GM12873 (cell line): ENCODE data around the gene ABLIM2.

ENCODE experiments used
- TF ChIP-seq, protein P1 (sequence below): IDR thresholded peaks from 2 replicates; pipeline ENCODE4 v1.5.1; 2012; ENCODE audit warnings: low read depth, mild to moderate bottlenecking, moderate library complexity, low read length, control low read depth; ENCODE audit not compliant: insufficient read depth; ENCODE audit errors: missing control alignments

The ABLIM2 gene

DNA sequence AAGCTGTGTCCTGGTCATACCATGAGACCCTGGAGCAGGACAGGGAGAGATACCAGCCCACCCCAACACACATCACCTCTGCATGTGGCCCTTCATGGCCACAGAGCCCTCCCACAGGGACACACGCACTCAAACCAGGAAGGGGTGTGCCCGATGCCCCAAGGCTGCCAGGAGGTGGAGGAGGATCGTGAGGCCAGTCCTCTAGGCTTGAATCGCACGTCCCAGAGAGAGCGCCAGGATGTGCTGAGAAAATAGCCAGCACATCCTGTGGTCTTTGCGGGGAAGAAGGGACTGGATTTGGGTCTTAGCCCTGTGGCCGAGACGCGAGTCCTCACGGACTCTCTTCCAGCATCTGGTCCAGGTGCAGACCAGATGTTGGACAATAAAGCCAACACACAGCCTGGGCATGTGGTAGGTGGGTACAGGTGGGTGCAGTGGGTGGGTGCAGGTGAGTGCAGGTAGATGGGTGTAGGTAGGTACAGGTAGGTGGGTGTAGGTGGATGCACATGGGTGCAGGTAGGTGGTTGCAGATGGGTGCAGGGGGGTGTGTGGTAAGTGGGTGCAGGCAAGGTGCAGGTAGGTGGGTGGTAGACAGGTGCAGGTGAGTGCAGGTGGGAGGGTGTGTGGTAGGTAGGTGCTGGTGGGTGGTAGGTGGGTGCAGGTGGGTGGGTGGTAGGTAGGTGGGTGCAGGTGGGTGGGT lies 124.6 kb downstream of the ABLIM2 start:
- TF ChIP-seq, protein P1, sequence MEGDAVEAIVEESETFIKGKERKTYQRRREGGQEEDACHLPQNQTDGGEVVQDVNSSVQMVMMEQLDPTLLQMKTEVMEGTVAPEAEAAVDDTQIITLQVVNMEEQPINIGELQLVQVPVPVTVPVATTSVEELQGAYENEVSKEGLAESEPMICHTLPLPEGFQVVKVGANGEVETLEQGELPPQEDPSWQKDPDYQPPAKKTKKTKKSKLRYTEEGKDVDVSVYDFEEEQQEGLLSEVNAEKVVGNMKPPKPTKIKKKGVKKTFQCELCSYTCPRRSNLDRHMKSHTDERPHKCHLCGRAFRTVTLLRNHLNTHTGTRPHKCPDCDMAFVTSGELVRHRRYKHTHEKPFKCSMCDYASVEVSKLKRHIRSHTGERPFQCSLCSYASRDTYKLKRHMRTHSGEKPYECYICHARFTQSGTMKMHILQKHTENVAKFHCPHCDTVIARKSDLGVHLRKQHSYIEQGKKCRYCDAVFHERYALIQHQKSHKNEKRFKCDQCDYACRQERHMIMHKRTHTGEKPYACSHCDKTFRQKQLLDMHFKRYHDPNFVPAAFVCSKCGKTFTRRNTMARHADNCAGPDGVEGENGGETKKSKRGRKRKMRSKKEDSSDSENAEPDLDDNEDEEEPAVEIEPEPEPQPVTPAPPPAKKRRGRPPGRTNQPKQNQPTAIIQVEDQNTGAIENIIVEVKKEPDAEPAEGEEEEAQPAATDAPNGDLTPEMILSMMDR = no peak

DNA sequence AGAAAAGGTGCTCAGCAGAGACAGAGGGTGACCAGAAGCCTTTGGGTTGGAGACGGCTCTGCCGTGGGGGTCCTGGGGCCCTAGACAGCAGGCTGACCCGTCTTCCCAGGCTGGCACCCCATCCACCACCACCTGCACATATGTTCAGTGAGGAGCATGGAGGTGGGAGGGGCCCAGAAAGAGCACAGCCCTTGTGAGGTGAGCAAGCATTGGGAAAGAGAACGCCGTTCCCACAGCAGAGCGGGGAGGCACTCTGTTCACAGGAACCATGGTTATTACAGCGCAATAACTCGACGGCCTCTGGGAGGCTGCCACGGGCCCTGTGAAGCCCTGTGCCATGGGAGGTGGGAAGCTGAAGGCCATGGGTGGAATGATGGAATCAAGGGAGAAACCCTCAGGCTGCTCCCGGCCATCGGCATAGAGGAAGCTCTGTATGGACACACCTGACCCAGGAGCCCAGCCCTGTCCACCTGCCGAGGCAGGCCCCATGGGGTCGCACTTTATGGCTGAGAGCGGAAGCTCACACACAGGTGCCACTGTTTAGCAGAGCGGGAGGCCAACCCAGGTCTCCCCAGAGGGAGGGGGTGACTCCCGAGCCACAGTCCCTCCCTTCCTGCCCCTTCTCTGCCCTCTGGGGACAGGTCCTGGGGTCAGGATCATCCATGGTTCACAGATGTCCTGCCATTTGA lies 125.4 kb downstream of the ABLIM2 start:
- TF ChIP-seq, protein P1 = no peak

DNA sequence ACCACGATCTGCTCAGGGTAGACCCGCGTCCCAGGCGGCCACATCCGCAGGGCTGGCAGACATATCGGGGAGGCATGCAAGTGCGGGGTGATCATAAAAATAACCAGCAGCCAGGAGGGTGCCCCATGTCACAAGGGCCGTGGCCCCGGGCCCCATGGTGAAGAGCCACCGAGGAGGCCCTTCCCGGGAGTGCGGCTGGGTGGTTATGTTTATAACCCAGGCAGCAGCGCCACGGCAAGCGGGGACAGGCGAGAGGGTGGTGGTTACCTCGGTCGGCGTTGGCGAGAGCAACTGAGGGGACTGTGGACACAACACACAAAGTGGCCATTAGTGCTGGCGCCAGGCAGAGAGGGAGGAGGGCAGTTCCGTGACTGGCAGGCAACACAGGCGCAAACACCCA lies 126.2 kb downstream of the ABLIM2 start:
- TF ChIP-seq, protein P1 = no peak

DNA sequence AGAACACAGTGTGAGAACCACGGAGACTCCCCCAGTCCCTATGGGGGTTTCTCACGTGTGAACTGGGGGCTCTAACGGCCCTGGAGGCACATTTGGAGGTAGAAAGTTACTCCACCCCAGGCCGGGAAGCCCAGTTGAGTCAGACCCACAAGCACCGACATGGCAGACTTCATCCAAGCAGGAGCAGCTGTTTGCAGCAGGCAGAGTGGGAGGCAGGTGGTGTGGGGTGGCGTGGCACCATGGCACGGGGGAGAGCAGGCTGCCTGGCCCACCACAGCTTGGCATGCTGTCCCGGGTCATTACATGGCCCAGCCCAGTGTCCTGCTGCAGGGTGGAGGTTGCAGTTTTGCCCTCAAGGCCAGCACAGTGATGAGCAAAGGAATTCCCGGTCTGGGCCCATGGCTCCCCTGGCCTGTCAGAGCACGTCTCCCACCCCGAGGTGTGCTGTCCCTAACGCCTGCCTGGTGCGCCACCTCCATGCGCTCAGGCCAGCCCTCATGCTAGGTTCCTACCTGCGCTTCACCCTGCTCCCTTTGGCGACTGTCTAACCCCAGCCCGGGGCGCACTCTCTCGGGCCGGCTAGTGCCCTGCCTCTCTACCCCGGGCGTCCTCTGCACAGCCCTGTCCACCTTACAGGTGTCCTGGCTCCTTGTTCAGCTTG lies 128.4 kb downstream of the ABLIM2 start:
- TF ChIP-seq, protein P1 = no peak

DNA sequence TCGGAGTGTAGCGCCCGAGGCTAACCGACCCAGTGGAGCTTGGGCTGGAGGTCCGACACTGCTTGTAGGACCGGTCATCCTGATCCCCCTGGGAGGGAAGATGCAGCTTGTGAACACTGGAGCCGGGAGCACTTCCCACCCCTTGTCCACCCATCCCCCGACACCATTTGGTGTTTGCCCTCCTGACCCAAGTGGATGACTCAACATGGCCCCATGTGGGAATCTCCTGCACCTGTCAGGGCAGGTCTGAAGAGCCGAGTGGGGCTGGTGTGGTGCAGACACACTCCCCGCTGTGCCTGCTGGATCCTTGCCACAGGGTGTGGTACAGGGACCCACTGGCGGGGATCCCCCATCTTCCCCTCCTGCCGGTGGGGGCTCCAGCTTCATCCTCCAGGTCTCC lies 128.9 kb downstream of the ABLIM2 start:
- TF ChIP-seq, protein P1 = no peak

DNA sequence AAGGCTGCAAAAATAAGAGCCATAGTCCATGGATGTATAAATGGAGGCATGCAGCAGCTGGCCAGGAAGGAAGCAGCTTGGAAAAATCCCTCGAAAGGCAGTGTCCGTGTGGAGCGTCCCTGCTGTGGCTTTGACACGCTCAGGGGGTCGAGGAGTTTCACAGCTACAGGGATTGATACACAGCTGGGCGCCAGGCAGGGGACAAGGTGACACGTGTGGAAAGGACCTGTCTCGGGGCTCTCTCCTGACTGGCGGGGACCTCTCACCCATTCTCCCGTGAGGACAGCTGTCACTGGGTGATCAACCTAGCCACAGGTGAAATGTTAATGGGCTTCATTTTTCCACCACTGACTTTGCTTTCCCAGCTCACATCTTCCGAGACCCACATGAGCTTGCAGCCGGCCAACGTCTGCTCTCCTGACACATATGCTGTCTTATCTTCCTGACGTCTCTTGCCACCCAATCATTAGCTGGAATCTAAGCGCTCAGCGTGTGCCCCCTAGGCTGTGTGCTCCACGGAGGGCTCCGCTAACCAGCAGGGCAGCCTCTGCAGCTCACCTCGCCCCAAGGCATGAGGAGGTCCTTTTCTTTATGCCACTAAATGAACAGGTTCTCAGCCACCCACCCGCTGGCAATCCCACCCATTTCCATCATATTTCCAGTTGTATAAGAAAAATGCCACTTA lies 129.6 kb downstream of the ABLIM2 start:
- TF ChIP-seq, protein P1 = no peak

DNA sequence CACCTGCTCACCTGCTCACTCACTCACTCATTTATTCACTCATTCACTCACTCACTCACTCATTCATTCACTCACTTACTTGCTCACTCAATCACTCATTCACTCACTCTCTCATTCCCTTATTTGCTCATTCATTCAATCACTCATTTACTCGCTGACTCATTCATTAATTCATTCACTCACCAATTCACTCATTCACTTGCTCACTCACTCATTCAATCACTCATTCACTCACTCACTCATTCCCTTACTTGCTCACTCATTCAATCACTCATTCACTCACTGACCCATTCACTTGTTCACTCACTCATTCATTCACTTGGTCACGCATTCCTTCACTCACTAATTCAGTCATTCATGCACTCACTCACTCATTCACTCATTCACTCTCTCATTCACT lies 130.2 kb downstream of the ABLIM2 start:
- TF ChIP-seq, protein P1 = no peak
